Activated naive CD4-positive, alpha-beta T cell treated with anti-CD3 and anti-CD28 coated beads, Interleukin-2, amount 50 U/mL, for 72 hours (primary cell): Measurements from ENCODE around the gene ZNF837. TPM values are rescaled to one million over a fixed set of nuclear protein-coding genes. Genes with fewer than 3 reads are reported as not detected.
A peak's percentile ranks its signal among the peaks of the same experiment; 100 is the strongest.

ENCODE experiments used
- ATAC-seq, 2 donors: fragments of 150-1000 bp; cut with Tn5 transposase; 2 replicates each; pipeline ENCODE4 v1.10.0; 2021; ENCODE audit warnings: mild to moderate bottlenecking in 2 of 2, moderate library complexity in 2 of 2
- DNase-seq, 2 donors: peaks; one replicate each; pipeline ENCODE4 v3.0.0; 2021 to 2022; ENCODE audit warnings: low spot score in 2 of 2
- H3K27ac Mint-ChIP-seq, 2 donors: one replicate each; pipeline ENCODE4 v1.8.0; 2022; ENCODE audit warnings: mild to moderate bottlenecking in 2 of 2, mixed read lengths in 2 of 2
- H3K36me3 Mint-ChIP-seq, 2 donors: one replicate each; pipeline ENCODE4 v1.8.0; 2022; ENCODE audit warnings: mixed read lengths in 2 of 2
- H3K9me3 Mint-ChIP-seq, 2 donors: one replicate each; pipeline ENCODE4 v1.8.0; 2022; ENCODE audit warnings: mixed read lengths in 2 of 2
- total RNA-seq, 2 donors: library from RNA; stranded (reverse); gene quantifications; one replicate each; pipeline ENCODE4 v1.2.3, GENCODE V29; 2022

ZNF837 gene
- total RNA-seq, 2 donors from 2014 or later = 0.48 to 2.1 TPM

- Mint-ChIP-seq H3K27ac (peak overlapping the region; percentile 84 to 94), H3K36me3 (peaks cover 20 to 24% of the 10 kb centered on the region in 2 donors), H3K9me3 (no peaks in the 10 kb centered on the region)
- ATAC-seq (peak; percentile 97 to 99), DNase-seq (peak; percentile 84 to 92)
These were observed 33.6 kb downstream of the ZNF837 start for GRCh38 chr19:58346961-58347929.

- Mint-ChIP-seq H3K27ac (peak overlapping the region; percentile 56 to 84), H3K9me3 (no peaks in the 10 kb centered on the region), H3K36me3 (peaks cover 10 to 14% of the 10 kb centered on the region in 2 donors)
- no peak for ATAC-seq
- DNase-seq = no peak
These were observed 35.3 kb downstream of the ZNF837 start for GRCh38 chr19:58345558-58345957.

GRCh38 chr19:58338825-58339558 is 41.8 kb downstream of the ZNF837 start:
- peak in 1 of 2 donors; percentile 13 for ATAC-seq
- no peak for DNase-seq
- Mint-ChIP-seq H3K27ac (no peak overlapping the region), H3K9me3 (peaks cover 0 to 4% of the 10 kb centered on the region in 2 donors), H3K36me3 (peaks cover 30 to 34% of the 10 kb centered on the region in 2 donors)

GRCh38 chr19:58338336-58338735 is 42.5 kb downstream of the ZNF837 start:
- no peak overlapping the region for H3K27ac Mint-ChIP-seq
- H3K9me3 Mint-ChIP-seq = peaks cover 0 to 4% of the 10 kb centered on the region in 2 donors
- peaks cover 30 to 34% of the 10 kb centered on the region in 2 donors for H3K36me3 Mint-ChIP-seq
- no peak for DNase-seq
- ATAC-seq = no peak

GRCh38 chr19:58336820-58337219 is 44.0 kb downstream of the ZNF837 start:
- ATAC-seq (no peak), DNase-seq (no peak)
- Mint-ChIP-seq H3K9me3 (peaks cover 0 to 4% of the 10 kb centered on the region in 2 donors), H3K27ac (no peak overlapping the region), H3K36me3 (peaks cover 25 to 34% of the 10 kb centered on the region in 2 donors)

GRCh38 chr19:58336216-58336615 is 44.6 kb downstream of the ZNF837 start:
- DNase-seq (no peak), ATAC-seq (no peak)
- Mint-ChIP-seq H3K27ac (no peak overlapping the region), H3K9me3 (peaks cover 0 to 4% of the 10 kb centered on the region in 2 donors), H3K36me3 (peaks cover 25 to 34% of the 10 kb centered on the region in 2 donors)

- Mint-ChIP-seq H3K9me3 (peaks cover 0 to 4% of the 10 kb centered on the region in 2 donors), H3K27ac (no peak overlapping the region), H3K36me3 (peaks cover 25 to 34% of the 10 kb centered on the region in 2 donors)
- DNase-seq (no peak), ATAC-seq (no peak)
These were observed 45.2 kb downstream of the ZNF837 start for GRCh38 chr19:58335630-58336029.

GRCh38 chr19:58334691-58335249 is 46.1 kb downstream of the ZNF837 start:
- Mint-ChIP-seq H3K36me3 (peaks cover 21 to 29% of the 10 kb centered on the region in 2 donors), H3K27ac (peak overlapping the region in 1 of 2 donors; percentile 60), H3K9me3 (peaks cover 0 to 4% of the 10 kb centered on the region in 2 donors)
- DNase-seq = no peak
- ATAC-seq = no peak

GRCh38 chr19:58332697-58333096 is 48.1 kb downstream of the ZNF837 start:
- Mint-ChIP-seq H3K27ac (no peak overlapping the region), H3K36me3 (peaks cover 8 to 13% of the 10 kb centered on the region in 2 donors), H3K9me3 (no peaks in the 10 kb centered on the region)
- ATAC-seq (no peak), DNase-seq (no peak)

GRCh38 chr19:58330458-58330857 is 50.4 kb downstream of the ZNF837 start:
- DNase-seq (no peak), ATAC-seq (no peak)
- no peak overlapping the region for H3K27ac Mint-ChIP-seq
- H3K9me3 Mint-ChIP-seq = no peaks in the 10 kb centered on the region
- H3K36me3 Mint-ChIP-seq = peaks cover 6 to 7% of the 10 kb centered on the region in 2 donors

GRCh38 chr19:58328999-58329398 is 51.8 kb downstream of the ZNF837 start:
- H3K9me3 Mint-ChIP-seq = no peaks in the 10 kb centered on the region
- ATAC-seq = no peak
- no peaks in the 10 kb centered on the region for H3K36me3 Mint-ChIP-seq
- H3K27ac Mint-ChIP-seq = no peak overlapping the region
- no peak for DNase-seq

GRCh38 chr19:58326914-58327726 is 53.7 kb downstream of the ZNF837 start, which contains the start of gene ZSCAN22:
TSS of gene ZSCAN22 (plus strand) at chr19:58326994. CDS start at chr19:58334803, 7,809 bp downstream.
- no peaks in the 10 kb centered on the region for H3K9me3 Mint-ChIP-seq

GRCh38 chr19:58326501-58326913 is 54.3 kb downstream of the ZNF837 start:
- Mint-ChIP-seq H3K27ac (no peak overlapping the region), H3K36me3 (peaks cover 4 to 8% of the 10 kb centered on the region in 2 donors), H3K9me3 (no peaks in the 10 kb centered on the region)
- ATAC-seq = peak in 1 of 2 donors; percentile 39
- DNase-seq = no peak

More at GRCh38 chr19:58326914-58327726, 53.7 kb downstream of the ZNF837 start, which contains the start of gene ZSCAN22:
- DNase-seq (peak; percentile 87 to 91), ATAC-seq (peak; percentile 90 to 92)
- Mint-ChIP-seq H3K36me3 (peaks cover 4 to 8% of the 10 kb centered on the region in 2 donors), H3K27ac (no peak within 1 kb of the TSS)

- Mint-ChIP-seq H3K27ac (no peak overlapping the region), H3K36me3 (peaks cover 4 to 8% of the 10 kb centered on the region in 2 donors), H3K9me3 (no peaks in the 10 kb centered on the region)
- DNase-seq = no peak
- peak in 1 of 2 donors; percentile 4 for ATAC-seq
These were observed 55.4 kb downstream of the ZNF837 start for GRCh38 chr19:58325311-58326022.

GRCh38 chr19:58319241-58319640 is 61.6 kb downstream of the ZNF837 start:
- Mint-ChIP-seq H3K9me3 (peaks cover 0 to 5% of the 10 kb centered on the region in 2 donors), H3K36me3 (peaks cover 13 to 28% of the 10 kb centered on the region in 2 donors), H3K27ac (no peak overlapping the region)
- ATAC-seq (no peak), DNase-seq (no peak)
